Measurements from ENCODE around the gene RANBP1. TPM values are rescaled to one million over a fixed set of nuclear protein-coding genes. Genes with fewer than 3 reads are reported as not detected.

RANBP1 gene
- total RNA-seq, 1 experiment from 2014 or later, result 522 TPM

- H3K27me3 Mint-ChIP-seq (ENCODE audit: low read depth), result no peaks in the 10 kb centered on the region; the same call in 1 of the 2 replicates
- WGBS (ENCODE audit: extremely low coverage, insufficient read length, low lambda C conversion rate), result no CpG with 5 or more reads among the region's 13 CpGs
- DNase-seq, result no peak
These were observed 7.8 kb upstream of the RANBP1 start for GRCh38 chr22:20107951-20108756.

More at GRCh38 chr22:20107951-20108756, 7.8 kb upstream of the RANBP1 start:
- no peak overlapping the region for H4K8ac ChIP-seq (replicated peaks; ENCODE audit: insufficient read length, low read depth, low read length)
- H3K4ac ChIP-seq (ENCODE audit: low read depth, low read length), result no peak overlapping the region
- H2BK120ac ChIP-seq (ENCODE audit: low read depth, low read length, poor library complexity, severe bottlenecking), result no peak overlapping the region
- H4K91ac ChIP-seq (ENCODE audit: insufficient read length, low read depth, low read length), result no peak overlapping the region
- no peak overlapping the region for H2AFZ ChIP-seq (ENCODE audit: low read length)
- no peak overlapping the region for H2BK20ac ChIP-seq (ENCODE audit: low read depth, low read length, poor library complexity, severe bottlenecking)
- no peak overlapping the region for H3K14ac ChIP-seq (ENCODE audit: insufficient read depth, low read length)
- Mint-ChIP-seq H3K4me1 (no peaks in the 10 kb centered on the region; a peak in 2 of 4 replicates), H3K4me3 (no peak overlapping the region), H3K27ac (no peak overlapping the region), H3K9me3 (no peaks in the 10 kb centered on the region), H3K36me3 (ENCODE audit: insufficient read depth in 1 of 3, low read depth in 3 of 3) (peaks cover 26 to 81% (median 70%) of the 10 kb centered on the region in 3 experiments; a peak in 6 of 7 replicates)
- no peaks in the 10 kb centered on the region; the same call in 1 of the 2 replicates for H3K27me3 ChIP-seq (ENCODE audit: insufficient read depth, low read length)
- no peak overlapping the region for H2BK5ac ChIP-seq (ENCODE audit: insufficient read length, low read length)
- H2AK5ac ChIP-seq (ENCODE audit: insufficient read length, low read length), result no peak overlapping the region
- H4K5ac ChIP-seq (ENCODE audit: insufficient read length, low read depth, low read length), result no peak overlapping the region
- no peaks in the 10 kb centered on the region for H4K20me1 ChIP-seq (ENCODE audit: control insufficient read depth, insufficient read depth, insufficient read length)
- no peak overlapping the region for H2BK15ac ChIP-seq (ENCODE audit: low read depth, low read length)
- H3K56ac ChIP-seq (ENCODE audit: insufficient read length, low read depth, low read length), result no peak overlapping the region
- TF ChIP-seq CTCF (conservative IDR thresholded peaks at IDR 0.05), result no peak
- H3K23me2 ChIP-seq (ENCODE audit: insufficient read length, low read depth, low read length, poor library complexity, severe bottlenecking), result no peaks in the 10 kb centered on the region
- 0 out of 2 replicates have a peak, but pooled peaks cover 2% of the 10 kb centered on the region for H3K79me2 ChIP-seq (ENCODE audit: insufficient read depth, low read length)
- no peak overlapping the region for H3K4me2 ChIP-seq (ENCODE audit: insufficient read depth, insufficient read length, low read length)
- H3K9ac ChIP-seq (ENCODE audit: extremely low read depth, insufficient read length, low read length), result no peak overlapping the region
- H3K9me3 ChIP-seq (ENCODE audit: control insufficient read depth, low read depth, low read length), result no peaks in the 10 kb centered on the region
- no peak overlapping the region for H3K18ac ChIP-seq (ENCODE audit: insufficient read length, low read depth, low read length)
- H3K23ac ChIP-seq (ENCODE audit: insufficient read length, low read depth, low read length), result no peak overlapping the region
- no peaks in the 10 kb centered on the region for H3K79me1 ChIP-seq (ENCODE audit: insufficient read depth, low read depth, low read length, poor library complexity, severe bottlenecking)
- no peak overlapping the region for H2BK12ac ChIP-seq (ENCODE audit: insufficient read length, low read depth, low read length)
- H3K4me1 ChIP-seq (ENCODE audit: insufficient read depth, low read length), result no peaks in the 10 kb centered on the region
- H3K27ac ChIP-seq (ENCODE audit: insufficient read length, low read depth, low read length), result no peak overlapping the region
- H3T11ph ChIP-seq (ENCODE audit: low read length), result no peak overlapping the region

All from H9 (cell line).